Glutamatergic neuron (in vitro differentiated cells): ENCODE data around the gene GPC6. TPM values are rescaled to one million over a fixed set of nuclear protein-coding genes. Genes with fewer than 3 reads are reported as not detected.

Experiments used
- DNase-seq: peaks from one replicate; pipeline ENCODE4 v3.0.0; 2022
- H3K27ac Mint-ChIP-seq: one replicate; pipeline ENCODE4 v1.8.0; 2020; ENCODE audit warnings: mild to moderate bottlenecking, mixed read lengths, inconsistent platforms; ENCODE audit not compliant: unreplicated experiment
- H3K27me3 Mint-ChIP-seq: one replicate; pipeline ENCODE4 v1.8.0; 2020; ENCODE audit warnings: mild to moderate bottlenecking, moderate library complexity, mixed read lengths, inconsistent platforms; ENCODE audit not compliant: unreplicated experiment
- H3K36me3 Mint-ChIP-seq: one replicate; pipeline ENCODE4 v1.8.0; 2020; ENCODE audit warnings: mild to moderate bottlenecking, mixed read lengths, inconsistent platforms; ENCODE audit not compliant: unreplicated experiment
- H3K4me1 Mint-ChIP-seq: one replicate; pipeline ENCODE4 v1.8.0; 2020; ENCODE audit warnings: mild to moderate bottlenecking, low read depth, mixed read lengths, inconsistent platforms; ENCODE audit not compliant: unreplicated experiment
- H3K4me3 Mint-ChIP-seq: one replicate; pipeline ENCODE4 v1.8.0; 2020; ENCODE audit warnings: mild to moderate bottlenecking, mixed read lengths, inconsistent platforms; ENCODE audit not compliant: unreplicated experiment
- H3K9me3 Mint-ChIP-seq: one replicate; pipeline ENCODE4 v1.8.0; 2020; ENCODE audit warnings: mild to moderate bottlenecking, moderate library complexity, mixed read lengths, inconsistent platforms; ENCODE audit not compliant: unreplicated experiment
- CTCF ChIP-seq: fragments of 200-600 bp; sonication (generic); IDR thresholded peaks from one replicate; pipeline ENCODE4 v1.5.0; 2021; ENCODE audit not compliant: partially characterized antibody, unreplicated experiment
- total RNA-seq: library from RNA; stranded (reverse); fragmentation: NEBNext Ultra II Directional; extraction: Animal tissue kit (Norgen Biotek cat#: 25700); gene quantifications from one replicate; pipeline ENCODE4 v1.2.1, GENCODE V29; 2021; ENCODE audit not compliant: unreplicated experiment

The GPC6 gene
- total RNA-seq, 1 donor from 2014 or later = 11.8 TPM

- Mint-ChIP-seq H3K4me3 (no peak overlapping the region), H3K9me3 (no peaks in the 10 kb centered on the region), H3K4me1 (peaks cover 8% of the 10 kb centered on the region), H3K36me3 (no peaks in the 10 kb centered on the region), H3K27me3 (peaks cover 2% of the 10 kb centered on the region), H3K27ac (no peak overlapping the region)
- TF ChIP-seq CTCF = no peak
- DNase-seq = no peak
Measured at GRCh38 chr13:94259984-94260383, 1033.4 kb downstream of the GPC6 start.

GRCh38 chr13:94261163-94261562 is 1034.6 kb downstream of the GPC6 start:
- TF ChIP-seq CTCF = no peak
- no peaks in the 10 kb centered on the region for H3K36me3 Mint-ChIP-seq
- H3K4me3 Mint-ChIP-seq = no peak overlapping the region
- DNase-seq = no peak
- no peak overlapping the region for H3K27ac Mint-ChIP-seq
- no peaks in the 10 kb centered on the region for H3K9me3 Mint-ChIP-seq
- peaks cover 8% of the 10 kb centered on the region for H3K4me1 Mint-ChIP-seq
- peaks cover 2% of the 10 kb centered on the region for H3K27me3 Mint-ChIP-seq

GRCh38 chr13:94263038-94263437 is 1036.4 kb downstream of the GPC6 start:
- Mint-ChIP-seq H3K4me1 (peaks cover 8% of the 10 kb centered on the region), H3K27me3 (peaks cover 5% of the 10 kb centered on the region)

GRCh38 chr13:94267581-94268366 is 1041.2 kb downstream of the GPC6 start:
- no peaks in the 10 kb centered on the region for H3K36me3 Mint-ChIP-seq
- peaks cover 8% of the 10 kb centered on the region for H3K4me1 Mint-ChIP-seq
- peak overlapping the region; percentile 43 for H3K27ac Mint-ChIP-seq
- TF ChIP-seq CTCF = no peak
- DNase-seq = no peak
- no peak overlapping the region for H3K4me3 Mint-ChIP-seq
- peaks cover 5% of the 10 kb centered on the region for H3K27me3 Mint-ChIP-seq
- peaks cover 2% of the 10 kb centered on the region for H3K9me3 Mint-ChIP-seq

More at GRCh38 chr13:94263038-94263437, 1036.4 kb downstream of the GPC6 start:
- no peak for TF ChIP-seq CTCF
- no peaks in the 10 kb centered on the region for H3K36me3 Mint-ChIP-seq
- no peak for DNase-seq
- peak overlapping the region; percentile 6 for H3K27ac Mint-ChIP-seq
- H3K9me3 Mint-ChIP-seq = no peaks in the 10 kb centered on the region
- no peak overlapping the region for H3K4me3 Mint-ChIP-seq

GRCh38 chr13:94268661-94269060 is 1042.1 kb downstream of the GPC6 start:
- no peaks in the 10 kb centered on the region for H3K36me3 Mint-ChIP-seq
- no peak for TF ChIP-seq CTCF
- H3K9me3 Mint-ChIP-seq = peaks cover 2% of the 10 kb centered on the region
- no peak for DNase-seq
- H3K4me1 Mint-ChIP-seq = no peaks in the 10 kb centered on the region
- no peak overlapping the region for H3K27ac Mint-ChIP-seq
- peaks cover 7% of the 10 kb centered on the region for H3K27me3 Mint-ChIP-seq
- no peak overlapping the region for H3K4me3 Mint-ChIP-seq
